ENCODE measurements around the gene RASSF3. TPM values are rescaled to one million over a fixed set of nuclear protein-coding genes. Genes with fewer than 3 reads are reported as not detected.

Gene RASSF3
- total RNA-seq, 2 experiments from 2014 or later = 16.3 to 49.9 TPM

- no peaks in the 10 kb centered on the region for H3K4me1 ChIP-seq (ENCODE audit: insufficient read depth, low read length, poor library complexity, severe bottlenecking)
- no peak for TF ChIP-seq CTCF (conservative IDR thresholded peaks at IDR 0.05; ENCODE audit: low read length)
- TF ChIP-seq EZH2phosphoT487 (IDR thresholded peaks at IDR 0.05; ENCODE audit: borderline replicate concordance, low read depth, low read length) = no peak
- H3K79me2 ChIP-seq (ENCODE audit: insufficient read depth, low read depth, low read length) = no peaks in the 10 kb centered on the region
- no peak overlapping the region for H3K4me2 ChIP-seq (ENCODE audit: low read length)
- H3K9me3 ChIP-seq (ENCODE audit: low read length) = no peaks in the 10 kb centered on the region
- no peak overlapping the region for H2AFZ ChIP-seq (ENCODE audit: low read length)
- no peak for DNase-seq (ENCODE audit: low spot score)
- H4K20me1 ChIP-seq (ENCODE audit: insufficient read depth, low read length) = no peaks in the 10 kb centered on the region
- CTCF ChIA-PET (ENCODE audit: unreplicated experiment) = no interaction called here
- BruUV-seq (replicated peaks) = no TSS peak
- H3K4me3 ChIP-seq (ENCODE audit: low read depth, low read length, poor library complexity, severe bottlenecking) = no peak overlapping the region
- POLR2A ChIA-PET = interaction anchor here (0.6 to 1.6 kb wide), 5 partner anchors 10 to 162 kb away, joined by 3 to 7 read pairs (median 3); no protein-coding TSS in a partner anchor
- H3K27ac ChIP-seq (ENCODE audit: low read depth, low read length, poor library complexity, severe bottlenecking) = no peak overlapping the region
- intact Hi-C loops (cut with micrococcal nuclease; ENCODE audit: unreplicated experiment) = no loop called here
- no peaks in the 10 kb centered on the region for H3K9me2 ChIP-seq (ENCODE audit: insufficient read depth, low read length)
- no peaks in the 10 kb centered on the region for H3K36me3 ChIP-seq (ENCODE audit: insufficient read depth, low read length)
Measured at GRCh38 chr12:64707362-64707761, 97.1 kb downstream of the RASSF3 start.

DNA sequence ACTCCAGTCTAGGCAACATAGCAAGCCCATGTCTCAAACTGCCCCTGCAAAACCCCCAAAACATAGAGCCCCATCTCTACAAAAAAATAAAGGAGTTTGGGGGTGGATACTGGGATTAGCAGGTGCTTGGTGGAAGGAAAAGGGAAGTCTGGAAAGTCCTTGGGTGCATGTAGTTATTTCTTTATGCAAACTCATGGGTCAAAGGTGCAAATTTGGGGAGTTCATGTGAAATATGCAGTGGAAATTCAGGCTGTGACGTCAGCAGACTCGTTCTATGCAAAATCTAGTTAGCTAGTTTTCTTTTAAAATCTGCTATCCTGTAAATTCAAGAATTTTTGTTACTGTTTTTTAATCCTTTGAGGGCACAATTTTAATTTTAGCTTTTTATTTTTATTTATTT, 97.6 kb downstream of the RASSF3 start:
- Histone ChIP-seq H3K4me1 (ENCODE audit: insufficient read depth, low read length, poor library complexity, severe bottlenecking) (no peaks in the 10 kb centered on the region), H3K27ac (ENCODE audit: low read depth, low read length, poor library complexity, severe bottlenecking) (no peak overlapping the region), H3K36me3 (ENCODE audit: insufficient read depth, low read length) (no peaks in the 10 kb centered on the region), H4K20me1 (ENCODE audit: insufficient read depth, low read length) (no peaks in the 10 kb centered on the region), H3K9me2 (ENCODE audit: insufficient read depth, low read length) (no peaks in the 10 kb centered on the region), H3K9me3 (ENCODE audit: low read length) (no peaks in the 10 kb centered on the region), H3K79me2 (ENCODE audit: insufficient read depth, low read depth, low read length) (no peaks in the 10 kb centered on the region), H3K4me2 (ENCODE audit: low read length) (no peak overlapping the region), H2AFZ (ENCODE audit: low read length) (no peak overlapping the region), H3K4me3 (ENCODE audit: low read depth, low read length, poor library complexity, severe bottlenecking) (no peak overlapping the region)
- TF ChIP-seq CTCF (conservative IDR thresholded peaks at IDR 0.05; ENCODE audit: low read length) (no peak), EZH2phosphoT487 (IDR thresholded peaks at IDR 0.05; ENCODE audit: borderline replicate concordance, low read depth, low read length) (no peak)
- ChIA-PET CTCF (ENCODE audit: unreplicated experiment) (no interaction called here), POLR2A (interaction anchor here (0.6 to 1.6 kb wide), 4 partner anchors 11 to 163 kb away, joined by 3 to 7 read pairs (median 3); no protein-coding TSS in a partner anchor)
- no TSS peak for BruUV-seq (replicated peaks)
- intact Hi-C loops (cut with micrococcal nuclease; ENCODE audit: unreplicated experiment) = no loop called here
- no peak for DNase-seq (ENCODE audit: low spot score)

DNA sequence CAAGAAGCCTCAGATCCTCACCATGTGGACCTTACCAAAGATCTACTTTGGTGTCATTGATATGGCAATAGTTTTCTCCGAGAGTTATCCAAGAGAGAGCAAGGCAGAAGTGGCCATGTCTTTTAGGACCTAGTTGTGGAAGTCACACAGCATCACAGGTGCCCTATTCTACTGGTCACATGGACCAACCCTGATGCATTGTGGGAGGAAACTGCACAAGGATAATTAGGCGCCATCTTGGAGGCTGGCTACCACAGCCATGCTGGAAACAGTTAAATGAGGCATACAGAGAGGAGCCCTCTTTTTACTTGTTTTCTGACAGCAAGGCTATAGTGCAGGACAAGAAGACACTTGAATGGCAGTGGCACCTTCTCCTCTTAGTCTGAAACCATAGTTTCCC, 99.1 kb downstream of the RASSF3 start:
- intact Hi-C loops (cut with micrococcal nuclease; ENCODE audit: unreplicated experiment) = no loop called here
- ChIA-PET POLR2A (interaction anchor here (0.7 kb wide), 1 partner anchor 112 kb away, joined by 3 read pairs; no protein-coding TSS in a partner anchor), CTCF (ENCODE audit: unreplicated experiment) (no interaction called here)
- BruUV-seq (replicated peaks) = no TSS peak
- Histone ChIP-seq H3K9me2 (ENCODE audit: insufficient read depth, low read length) (no peaks in the 10 kb centered on the region), H2AFZ (ENCODE audit: low read length) (no peak overlapping the region), H4K20me1 (ENCODE audit: insufficient read depth, low read length) (no peaks in the 10 kb centered on the region), H3K9me3 (ENCODE audit: low read length) (no peaks in the 10 kb centered on the region), H3K4me2 (ENCODE audit: low read length) (no peak overlapping the region), H3K36me3 (ENCODE audit: insufficient read depth, low read length) (peaks cover 9% of the 10 kb centered on the region; the same call in 1 of the 2 replicates), H3K4me1 (ENCODE audit: insufficient read depth, low read length, poor library complexity, severe bottlenecking) (no peaks in the 10 kb centered on the region), H3K27ac (ENCODE audit: low read depth, low read length, poor library complexity, severe bottlenecking) (no peak overlapping the region), H3K4me3 (ENCODE audit: low read depth, low read length, poor library complexity, severe bottlenecking) (no peak overlapping the region), H3K79me2 (ENCODE audit: insufficient read depth, low read depth, low read length) (no peaks in the 10 kb centered on the region)
- no peak for TF ChIP-seq EZH2phosphoT487 (IDR thresholded peaks at IDR 0.05; ENCODE audit: borderline replicate concordance, low read depth, low read length)
- TF ChIP-seq CTCF (conservative IDR thresholded peaks at IDR 0.05; ENCODE audit: low read length) = no peak
- DNase-seq (ENCODE audit: low spot score) = no peak

Measured in OCI-LY7 (cell line).